Stimulated activated CD4-positive, alpha-beta T cell treated with anti-CD3 and anti-CD28 coated beads, TNF-alpha, amount 100 ng/mL, for 48 hours (primary cell): ENCODE measurements around the gene VSIG10.
A peak's percentile ranks its signal among the peaks of the same experiment; 100 is the strongest.
"Not testable (repeated sequence)": the region's sequence is repeated elsewhere in the genome, so short reads cannot be mapped to it uniquely, and the experiment has no call there.

Source experiments
- DNase-seq, 3 donors: peaks; one replicate each; pipeline ENCODE4 v3.0.0-alpha.2; 2020; ENCODE audit warnings: low read depth in 3 of 3

VSIG10 gene

GRCh38 chr12:118033902-118034301 is 69.9 kb downstream of the VSIG10 start:
- no peak for DNase-seq

DNA sequence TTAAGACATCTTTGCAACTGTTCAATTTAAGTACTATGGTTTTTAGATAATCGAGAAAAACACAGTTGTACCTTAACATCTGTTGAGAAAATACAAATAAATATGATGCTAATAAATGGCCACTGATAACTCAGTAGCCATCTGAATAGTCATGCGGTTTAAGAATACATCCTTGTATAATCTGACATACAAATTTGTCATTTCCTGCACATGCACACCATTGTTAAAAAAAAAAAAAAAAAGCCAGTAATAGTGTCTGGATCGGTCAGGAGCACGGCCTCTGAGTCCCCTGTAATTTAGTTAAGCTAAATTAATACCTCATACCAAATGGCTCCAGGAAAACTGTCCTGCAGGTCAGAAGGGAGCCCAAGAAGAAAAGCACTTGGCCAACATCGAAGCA is 70.5 kb downstream of the VSIG10 start:
- DNase-seq: no peak

DNA sequence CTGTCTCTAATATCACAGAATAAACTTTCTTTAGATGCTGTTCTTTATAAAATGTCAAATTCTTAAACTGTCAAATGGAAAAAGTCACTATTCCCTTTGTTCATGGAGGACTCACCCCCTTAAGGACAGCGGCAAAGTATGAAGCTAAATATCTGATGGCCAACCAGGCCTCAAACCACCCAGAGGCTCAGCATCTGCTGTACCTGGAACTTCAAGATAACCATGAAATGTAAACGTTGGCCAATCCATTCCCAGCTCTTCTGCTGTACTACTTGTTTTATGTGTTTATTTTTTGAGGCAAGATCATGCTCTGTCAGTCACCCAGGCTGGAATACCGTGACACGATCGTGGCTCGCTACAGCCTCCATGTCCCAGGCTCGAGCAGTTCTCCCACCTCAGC is 71.6 kb downstream of the VSIG10 start:
- DNase-seq: no peak

GRCh38 chr12:118029166-118029565 is 74.6 kb downstream of the VSIG10 start:
- no peak for DNase-seq

GRCh38 chr12:118025168-118025567 is 78.6 kb downstream of the VSIG10 start:
- no peak for DNase-seq

GRCh38 chr12:118023301-118023860 is 80.4 kb downstream of the VSIG10 start:
- no peak for DNase-seq

DNA sequence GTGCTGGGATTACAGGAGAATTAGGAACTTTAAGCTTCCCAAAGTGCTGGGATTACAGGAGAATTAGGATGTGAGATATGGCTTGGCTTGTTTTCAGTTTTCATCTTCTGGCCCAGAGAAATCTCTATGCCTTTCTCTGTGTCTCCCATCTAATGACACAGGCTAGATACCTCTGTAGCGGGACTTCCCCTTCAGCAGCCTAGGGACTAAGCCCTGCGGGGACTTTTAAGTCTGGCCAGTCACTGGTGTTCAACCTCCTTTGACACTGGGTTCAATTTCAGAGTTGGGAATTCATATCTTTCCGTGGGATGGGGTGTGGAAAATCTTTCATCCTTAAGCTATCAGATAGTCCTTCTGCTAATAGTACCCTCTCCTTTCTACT is 81.1 kb downstream of the VSIG10 start:
- DNase-seq: no peak

GRCh38 chr12:118022097-118022727 is 81.6 kb downstream of the VSIG10 start:
- DNase-seq: not testable (repeated sequence)

GRCh38 chr12:118020036-118020435 is 83.8 kb downstream of the VSIG10 start:
- no peak for DNase-seq

DNA sequence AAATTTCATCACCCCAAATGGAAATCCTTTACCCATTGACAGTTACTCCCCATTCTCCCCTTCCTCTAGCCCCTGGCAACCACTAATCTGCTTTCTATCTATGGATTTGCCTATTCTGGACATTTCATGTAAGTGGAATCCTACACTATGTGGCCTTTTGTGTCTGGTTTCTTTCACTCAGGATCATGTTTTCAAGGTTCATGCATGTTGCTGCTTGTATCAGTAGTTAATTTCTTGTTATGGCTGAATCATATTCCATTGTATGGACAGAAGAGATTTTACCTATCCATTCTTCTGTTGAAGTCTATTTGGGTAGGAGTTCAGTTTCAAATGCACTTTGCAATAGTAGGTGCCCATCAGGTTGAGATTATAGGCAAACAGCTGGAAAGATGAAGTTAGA is 85.9 kb downstream of the VSIG10 start:
- DNase-seq: no peak

GRCh38 chr12:118016424-118017264 is 87.2 kb downstream of the VSIG10 start, which contains the start of gene RFC5:
Gene RFC5 (plus strand): TSS chr12:118016703. CDS start chr12:118016828, 125 bp downstream.
- peak; percentile 95 to 98 (median 96) for DNase-seq

GRCh38 chr12:118015944-118016343 is 87.9 kb downstream of the VSIG10 start:
- no peak for DNase-seq

GRCh38 chr12:118015306-118015705 is 88.5 kb downstream of the VSIG10 start:
- no peak for DNase-seq
